Neural cell (in vitro differentiated cells): Measurements from ENCODE around the gene OPN1MW2. TPM values are rescaled to one million over a fixed set of nuclear protein-coding genes. Genes with fewer than 3 reads are reported as not detected.

Experiments used
- polyA plus RNA-seq: library from polyadenylated mRNA; depleted of rRNA; stranded (reverse); fragments of >200 nt; gene quantifications from 2 replicates; pipeline ENCODE4 v1.2.3, GENCODE V29; 2014

OPN1MW2 gene
- polyA plus RNA-seq, 1 donor from 2014 or later = not detected

Other genes starting within 250 kb of the OPN1MW2 start
- 7.3 and 10.3 TPM in 2 replicates for gene HCFC1, start 247.9 kb upstream of the OPN1MW2 start, polyA plus RNA-seq
- 5.2 and 6.3 TPM in 2 replicates for gene TMEM187, start 247.0 kb upstream of the OPN1MW2 start, polyA plus RNA-seq
- gene IRAK1, start 199.9 kb upstream of the OPN1MW2 start, polyA plus RNA-seq = 1.4 and 6.8 TPM in 2 replicates
- 14.5 and 36.1 TPM in 2 replicates for gene MECP2, start 122.0 kb upstream of the OPN1MW2 start, polyA plus RNA-seq
- not detected in 2 replicates for gene OPN1LW, start 75.5 kb upstream of the OPN1MW2 start, polyA plus RNA-seq
- gene OPN1MW, start 37.2 kb upstream of the OPN1MW2 start, polyA plus RNA-seq = not detected in 2 replicates
- gene OPN1MW3, start 37.8 kb downstream of the OPN1MW2 start, polyA plus RNA-seq = not detected in 2 replicates
- gene TEX28, start 75.4 kb downstream of the OPN1MW2 start, polyA plus RNA-seq = not detected in 2 replicates
- gene TKTL1, start 76.0 kb downstream of the OPN1MW2 start, polyA plus RNA-seq = 0.14 TPM in 1 of 2 replicates, not detected in the other
- 84.9 and 118 TPM in 2 replicates for gene FLNA, start 154.9 kb downstream of the OPN1MW2 start, polyA plus RNA-seq
- gene EMD, start 159.5 kb downstream of the OPN1MW2 start, polyA plus RNA-seq = 67.9 and 86.3 TPM in 2 replicates
- gene RPL10, start 178.6 kb downstream of the OPN1MW2 start, polyA plus RNA-seq = 3,689 and 3,975 TPM in 2 replicates
- gene DNASE1L1, start 189.5 kb downstream of the OPN1MW2 start, polyA plus RNA-seq = 8.3 and 9.2 TPM in 2 replicates
- gene TAFAZZIN, start 191.8 kb downstream of the OPN1MW2 start, polyA plus RNA-seq = 51.2 and 60.5 TPM in 2 replicates
- gene ATP6AP1, start 208.9 kb downstream of the OPN1MW2 start, polyA plus RNA-seq = 126 and 159 TPM in 2 replicates
- gene GDI1, start 217.4 kb downstream of the OPN1MW2 start, polyA plus RNA-seq = 370 and 415 TPM in 2 replicates
- gene FAM50A, start 224.4 kb downstream of the OPN1MW2 start, polyA plus RNA-seq = 68.3 and 90.4 TPM in 2 replicates
- gene PLXNA3, start 238.5 kb downstream of the OPN1MW2 start, polyA plus RNA-seq = 17.2 and 22.2 TPM in 2 replicates